GM12874 (cell line): ENCODE data around the gene HIP1.

Experiments
- CTCF ChIP-seq: IDR thresholded peaks from 2 replicates; pipeline ENCODE4 v1.5.1; 2011; ENCODE audit warnings: low read depth, mild to moderate bottlenecking, control low read depth, low read length, moderate library complexity; ENCODE audit not compliant: insufficient read depth

The HIP1 gene

GRCh38 chr7:75756991-75757676 lies 18.4 kb upstream of the HIP1 start:
- peak; percentile 53; the same call in 1 of the 2 replicates for TF ChIP-seq CTCF

GRCh38 chr7:75756206-75756990 lies 17.7 kb upstream of the HIP1 start:
- TF ChIP-seq CTCF: no peak

GRCh38 chr7:75743455-75743859 lies 4.7 kb upstream of the HIP1 start:
- no peak for TF ChIP-seq CTCF

- no peak for TF ChIP-seq CTCF
Measured at GRCh38 chr7:75740846-75741497, 2.2 kb upstream of the HIP1 start.

- TF ChIP-seq CTCF: no peak
Measured at GRCh38 chr7:75739796-75740672, 1.3 kb upstream of the HIP1 start.

- no peak for TF ChIP-seq CTCF
Measured at GRCh38 chr7:75738975-75739795, 444 bp upstream of the HIP1 start.
